Bronchial epithelial cell (primary cell): ENCODE measurements around the gene CYP46A1. TPM values are rescaled to one million over a fixed set of nuclear protein-coding genes. Genes with fewer than 3 reads are reported as not detected.

ENCODE experiments used
- total RNA-seq: library from RNA; depleted of rRNA; stranded (reverse); fragments of >200 nt; gene quantifications from 2 replicates; pipeline ENCODE4 v1.2.1, GENCODE V29; 2014

Gene CYP46A1
- total RNA-seq, 1 donor from 2014 or later = not detected

Other genes starting within 250 kb of the CYP46A1 start
- gene SETD3, start 203.4 kb upstream of the CYP46A1 start, total RNA-seq = 54.9 and 66.6 TPM in 2 replicates
- 18.4 and 43.3 TPM in 2 replicates for gene CCNK, start 202.9 kb upstream of the CYP46A1 start, total RNA-seq
- gene CCDC85C, start 80.1 kb upstream of the CYP46A1 start, total RNA-seq = 24.8 and 26.6 TPM in 2 replicates
- gene HHIPL1, start 39.2 kb upstream of the CYP46A1 start, total RNA-seq = 0.53 and 1.2 TPM in 2 replicates
- gene EML1, start 109.1 kb downstream of the CYP46A1 start, total RNA-seq = 1.8 and 6.0 TPM in 2 replicates